Endothelial cell (in vitro differentiated cells): ENCODE measurements around the gene SPRY1. TPM values are rescaled to one million over a fixed set of nuclear protein-coding genes. Genes with fewer than 3 reads are reported as not detected.

Experiments used
- DNase-seq: peaks from one replicate; pipeline ENCODE4 v3.0.0; 2021; ENCODE audit warnings: low spot score
- H3K27ac Mint-ChIP-seq: one replicate; pipeline ENCODE4 v1.8.0; 2021; ENCODE audit warnings: mixed read lengths, inconsistent platforms; ENCODE audit not compliant: unreplicated experiment
- H3K27me3 Mint-ChIP-seq: one replicate; pipeline ENCODE4 v1.8.0; 2021; ENCODE audit warnings: mild to moderate bottlenecking, moderate library complexity, mixed read lengths, inconsistent platforms; ENCODE audit not compliant: unreplicated experiment
- H3K36me3 Mint-ChIP-seq: one replicate; pipeline ENCODE4 v1.8.0; 2021; ENCODE audit warnings: mild to moderate bottlenecking, low read depth, mixed read lengths, inconsistent platforms; ENCODE audit not compliant: unreplicated experiment
- H3K4me1 Mint-ChIP-seq: one replicate; pipeline ENCODE4 v1.8.0; 2021; ENCODE audit warnings: mild to moderate bottlenecking, mixed read lengths, inconsistent platforms; ENCODE audit not compliant: unreplicated experiment
- H3K4me3 Mint-ChIP-seq: one replicate; pipeline ENCODE4 v1.8.0; 2021; ENCODE audit warnings: mild to moderate bottlenecking, mixed read lengths, inconsistent platforms; ENCODE audit not compliant: unreplicated experiment
- H3K9me3 Mint-ChIP-seq: one replicate; pipeline ENCODE4 v1.8.0; 2021; ENCODE audit warnings: mixed read lengths, inconsistent platforms; ENCODE audit not compliant: unreplicated experiment
- CTCF ChIP-seq: fragments of 200-600 bp; sonication (generic); IDR thresholded peaks from one replicate; pipeline ENCODE4 v1.5.0; 2021; ENCODE audit warnings: antibody characterized with exemption; ENCODE audit not compliant: unreplicated experiment
- total RNA-seq: library from RNA; stranded (reverse); fragmentation: NEBNext Ultra II Directional; extraction: Animal tissue kit (Norgen Biotek cat#: 25700); gene quantifications from one replicate; pipeline ENCODE4 v1.2.1, GENCODE V29; 2021; ENCODE audit not compliant: unreplicated experiment

Gene SPRY1
- total RNA-seq, 1 donor from 2014 or later = 58.3 TPM

- Mint-ChIP-seq H3K27ac (no peak overlapping the region), H3K9me3 (no peaks in the 10 kb centered on the region), H3K4me3 (no peak overlapping the region), H3K36me3 (no peaks in the 10 kb centered on the region), H3K4me1 (peaks cover 6% of the 10 kb centered on the region), H3K27me3 (no peaks in the 10 kb centered on the region)
- TF ChIP-seq CTCF = no peak
- no peak for DNase-seq
These were observed 56.6 kb downstream of the SPRY1 start for GRCh38 chr4:123453061-123453680.
